ENCODE measurements around the gene TTC19.
"Not testable (repeated sequence)": the region's sequence is repeated elsewhere in the genome, so short reads cannot be mapped to it uniquely, and the experiment has no call there.

The TTC19 gene

GRCh38 chr17:15972497-15972951 lies 27.1 kb upstream of the TTC19 start:
- Histone ChIP-seq H3K9ac (ENCODE audit: low read length in 5 of 5) (no peak overlapping the region), H3K27me3 (ENCODE audit: control insufficient read depth in 5 of 5, insufficient read depth in 4 of 5, low read length in 5 of 5) (no peaks in the 10 kb centered on the region), H3K27ac (ENCODE audit: low read depth, low read length) (no peak overlapping the region), H3K4me3 (ENCODE audit: low read depth in 1 of 5, low read length in 5 of 5) (no peak overlapping the region), H3K36me3 (ENCODE audit: control insufficient read depth in 5 of 5, insufficient read depth in 5 of 5, low read length in 5 of 5) (peaks cover 7 to 29% (median 22%) of the 10 kb centered on the region in 5 donors), H3K4me1 (ENCODE audit: control insufficient read depth in 5 of 5, insufficient read depth in 5 of 5, low read length in 5 of 5) (no peaks in the 10 kb centered on the region), H3K9me3 (ENCODE audit: control insufficient read depth in 5 of 5, low read length in 5 of 5) (no peaks in the 10 kb centered on the region)

GRCh38 chr17:15973016-15973415 lies 26.6 kb upstream of the TTC19 start:
- H3K4me3 ChIP-seq (ENCODE audit: low read depth in 1 of 5, low read length in 5 of 5), result no peak overlapping the region
- H3K27ac ChIP-seq (ENCODE audit: low read depth, low read length), result no peak overlapping the region
- no peaks in the 10 kb centered on the region for H3K9me3 ChIP-seq (ENCODE audit: control insufficient read depth in 5 of 5, low read length in 5 of 5)
- H3K27me3 ChIP-seq (ENCODE audit: control insufficient read depth in 5 of 5, insufficient read depth in 4 of 5, low read length in 5 of 5), result no peaks in the 10 kb centered on the region
- no peak overlapping the region for H3K9ac ChIP-seq (ENCODE audit: low read length in 5 of 5)
- peaks cover 7 to 34% (median 26%) of the 10 kb centered on the region in 5 donors for H3K36me3 ChIP-seq (ENCODE audit: control insufficient read depth in 5 of 5, insufficient read depth in 5 of 5, low read length in 5 of 5)
- no peaks in the 10 kb centered on the region for H3K4me1 ChIP-seq (ENCODE audit: control insufficient read depth in 5 of 5, insufficient read depth in 5 of 5, low read length in 5 of 5)

- Histone ChIP-seq H3K4me3 (ENCODE audit: low read depth in 1 of 5, low read length in 5 of 5) (no peak overlapping the region), H3K36me3 (ENCODE audit: control insufficient read depth in 5 of 5, insufficient read depth in 5 of 5, low read length in 5 of 5) (peaks cover 10 to 40% (median 30%) of the 10 kb centered on the region in 5 donors), H3K27me3 (ENCODE audit: control insufficient read depth in 5 of 5, insufficient read depth in 4 of 5, low read length in 5 of 5) (no peaks in the 10 kb centered on the region), H3K27ac (ENCODE audit: low read depth, low read length) (no peak overlapping the region), H3K4me1 (ENCODE audit: control insufficient read depth in 5 of 5, insufficient read depth in 5 of 5, low read length in 5 of 5) (no peaks in the 10 kb centered on the region), H3K9ac (ENCODE audit: low read length in 5 of 5) (no peak overlapping the region), H3K9me3 (ENCODE audit: control insufficient read depth in 5 of 5, low read length in 5 of 5) (no peaks in the 10 kb centered on the region)
Measured at GRCh38 chr17:15973834-15974233, 25.8 kb upstream of the TTC19 start.

GRCh38 chr17:15977894-15978293 lies 21.7 kb upstream of the TTC19 start:
- Histone ChIP-seq H3K27ac (ENCODE audit: low read depth, low read length) (no peak overlapping the region), H3K4me3 (ENCODE audit: low read depth in 1 of 5, low read length in 5 of 5) (no peak overlapping the region), H3K27me3 (ENCODE audit: control insufficient read depth in 5 of 5, insufficient read depth in 4 of 5, low read length in 5 of 5) (no peaks in the 10 kb centered on the region), H3K36me3 (ENCODE audit: control insufficient read depth in 5 of 5, insufficient read depth in 5 of 5, low read length in 5 of 5) (peaks cover 22 to 69% (median 58%) of the 10 kb centered on the region in 5 donors), H3K9me3 (ENCODE audit: control insufficient read depth in 5 of 5, low read length in 5 of 5) (no peaks in the 10 kb centered on the region), H3K9ac (ENCODE audit: low read length in 5 of 5) (no peak overlapping the region), H3K4me1 (ENCODE audit: control insufficient read depth in 5 of 5, insufficient read depth in 5 of 5, low read length in 5 of 5) (no peaks in the 10 kb centered on the region)

- Histone ChIP-seq H3K27ac (ENCODE audit: low read depth, low read length) (no peak overlapping the region), H3K36me3 (ENCODE audit: control insufficient read depth in 5 of 5, insufficient read depth in 5 of 5, low read length in 5 of 5) (peaks cover 22 to 73% (median 58%) of the 10 kb centered on the region in 5 donors), H3K4me3 (ENCODE audit: low read depth in 1 of 5, low read length in 5 of 5) (no peak overlapping the region), H3K27me3 (ENCODE audit: control insufficient read depth in 5 of 5, insufficient read depth in 4 of 5, low read length in 5 of 5) (no peaks in the 10 kb centered on the region), H3K4me1 (ENCODE audit: control insufficient read depth in 5 of 5, insufficient read depth in 5 of 5, low read length in 5 of 5) (no peaks in the 10 kb centered on the region), H3K9ac (ENCODE audit: low read length in 5 of 5) (no peak overlapping the region), H3K9me3 (ENCODE audit: control insufficient read depth in 5 of 5, low read length in 5 of 5) (no peaks in the 10 kb centered on the region)
Measured at GRCh38 chr17:15978606-15979005, 21.0 kb upstream of the TTC19 start.

GRCh38 chr17:15979013-15979412 lies 20.6 kb upstream of the TTC19 start:
- H3K4me3 ChIP-seq (ENCODE audit: low read depth in 1 of 5, low read length in 5 of 5); H3K9ac ChIP-seq (ENCODE audit: low read length in 5 of 5); H3K4me1 ChIP-seq (ENCODE audit: control insufficient read depth in 5 of 5, insufficient read depth in 5 of 5, low read length in 5 of 5); H3K27ac ChIP-seq (ENCODE audit: low read depth, low read length); H3K9me3 ChIP-seq (ENCODE audit: control insufficient read depth in 5 of 5, low read length in 5 of 5); H3K27me3 ChIP-seq (ENCODE audit: control insufficient read depth in 5 of 5, insufficient read depth in 4 of 5, low read length in 5 of 5): not testable (repeated sequence)
- peaks cover 25 to 77% (median 62%) of the 10 kb centered on the region in 5 donors for H3K36me3 ChIP-seq (ENCODE audit: control insufficient read depth in 5 of 5, insufficient read depth in 5 of 5, low read length in 5 of 5)

GRCh38 chr17:15981208-15981607 lies 18.4 kb upstream of the TTC19 start:
- Histone ChIP-seq H3K4me1 (ENCODE audit: control insufficient read depth in 5 of 5, insufficient read depth in 5 of 5, low read length in 5 of 5) (no peaks in the 10 kb centered on the region), H3K36me3 (ENCODE audit: control insufficient read depth in 5 of 5, insufficient read depth in 5 of 5, low read length in 5 of 5) (peaks cover 30 to 81% (median 68%) of the 10 kb centered on the region in 5 donors), H3K27me3 (ENCODE audit: control insufficient read depth in 5 of 5, insufficient read depth in 4 of 5, low read length in 5 of 5) (no peaks in the 10 kb centered on the region), H3K4me3 (ENCODE audit: low read depth in 1 of 5, low read length in 5 of 5) (no peak overlapping the region), H3K9ac (ENCODE audit: low read length in 5 of 5) (no peak overlapping the region), H3K9me3 (ENCODE audit: control insufficient read depth in 5 of 5, low read length in 5 of 5) (no peaks in the 10 kb centered on the region), H3K27ac (ENCODE audit: low read depth, low read length) (no peak overlapping the region)

GRCh38 chr17:15981646-15982580 lies 17.7 kb upstream of the TTC19 start:
- Histone ChIP-seq H3K36me3 (ENCODE audit: control insufficient read depth in 5 of 5, insufficient read depth in 5 of 5, low read length in 5 of 5) (peaks cover 30 to 81% (median 65%) of the 10 kb centered on the region in 5 donors), H3K4me1 (ENCODE audit: control insufficient read depth in 5 of 5, insufficient read depth in 5 of 5, low read length in 5 of 5) (no peaks in the 10 kb centered on the region), H3K4me3 (ENCODE audit: low read depth in 1 of 5, low read length in 5 of 5) (no peak overlapping the region), H3K27ac (ENCODE audit: low read depth, low read length) (no peak overlapping the region), H3K9ac (ENCODE audit: low read length in 5 of 5) (no peak overlapping the region), H3K27me3 (ENCODE audit: control insufficient read depth in 5 of 5, insufficient read depth in 4 of 5, low read length in 5 of 5) (no peaks in the 10 kb centered on the region), H3K9me3 (ENCODE audit: control insufficient read depth in 5 of 5, low read length in 5 of 5) (no peaks in the 10 kb centered on the region)

- H3K9ac ChIP-seq (ENCODE audit: low read length in 5 of 5), result no peak overlapping the region
- H3K36me3 ChIP-seq (ENCODE audit: control insufficient read depth in 5 of 5, insufficient read depth in 5 of 5, low read length in 5 of 5), result peaks cover 0 to 15% (median 0%) of the 10 kb centered on the region in 5 donors
- H3K9me3 ChIP-seq (ENCODE audit: control insufficient read depth in 5 of 5, low read length in 5 of 5), result no peaks in the 10 kb centered on the region
- no peak overlapping the region for H3K27ac ChIP-seq (ENCODE audit: low read depth, low read length)
- peaks cover 4 to 25% (median 20%) of the 10 kb centered on the region in 5 donors for H3K4me1 ChIP-seq (ENCODE audit: control insufficient read depth in 5 of 5, insufficient read depth in 5 of 5, low read length in 5 of 5)
- H3K4me3 ChIP-seq (ENCODE audit: low read depth in 1 of 5, low read length in 5 of 5), result no peak overlapping the region
- H3K27me3 ChIP-seq (ENCODE audit: control insufficient read depth in 5 of 5, insufficient read depth in 4 of 5, low read length in 5 of 5), result no peaks in the 10 kb centered on the region
Measured at GRCh38 chr17:15996322-15996721, 3.3 kb upstream of the TTC19 start.

- Histone ChIP-seq H3K4me3 (ENCODE audit: low read depth in 1 of 5, low read length in 5 of 5) (peak overlapping the region in 1 of 5 donors; percentile 82), H3K36me3 (ENCODE audit: control insufficient read depth in 5 of 5, insufficient read depth in 5 of 5, low read length in 5 of 5) (peaks cover 0 to 26% (median 11%) of the 10 kb centered on the region in 5 donors), H3K27me3 (ENCODE audit: control insufficient read depth in 5 of 5, insufficient read depth in 4 of 5, low read length in 5 of 5) (no peaks in the 10 kb centered on the region), H3K9me3 (ENCODE audit: control insufficient read depth in 5 of 5, low read length in 5 of 5) (peaks cover 0 to 3% (median 0%) of the 10 kb centered on the region in 5 donors), H3K4me1 (ENCODE audit: control insufficient read depth in 5 of 5, insufficient read depth in 5 of 5, low read length in 5 of 5) (peaks cover 4 to 29% (median 20%) of the 10 kb centered on the region in 5 donors), H3K9ac (ENCODE audit: low read length in 5 of 5) (no peak overlapping the region), H3K27ac (ENCODE audit: low read depth, low read length) (peak overlapping the region; percentile 98)
Measured at GRCh38 chr17:15998031-15998562, 1.5 kb upstream of the TTC19 start.

Data from subcutaneous abdominal adipose tissue (tissue), 5 donors.